ENCODE data around the gene DNAJC2. TPM values are rescaled to one million over a fixed set of nuclear protein-coding genes. Genes with fewer than 3 reads are reported as not detected.
A peak's percentile ranks its signal among the peaks of the same experiment; 100 is the strongest.

The DNAJC2 gene
- total RNA-seq, 3 donors from 2014 or later (not counting 1 experiment from before 2014, with no cell fraction given), result 56.8 to 74.2 (median 59.9) TPM

DNA sequence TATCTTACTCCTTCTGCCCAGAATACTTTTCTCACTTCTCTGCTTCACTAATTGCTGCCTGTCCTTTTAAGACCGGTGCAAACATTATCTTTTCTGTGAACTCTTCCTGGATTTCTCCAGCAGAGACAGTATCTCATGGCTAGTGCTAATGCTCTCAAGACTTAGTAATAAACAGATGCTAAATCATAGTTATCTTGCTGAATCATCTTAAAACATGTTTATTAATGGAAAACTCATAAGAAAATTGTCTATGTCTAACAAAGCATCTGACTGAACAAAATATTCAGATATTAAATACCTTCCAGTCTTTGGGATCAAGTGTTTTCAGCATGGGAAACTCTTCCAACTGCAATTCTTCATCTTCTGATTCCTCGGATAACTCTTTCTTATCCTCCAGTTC is 3.1 kb downstream of the DNAJC2 start:
- H3K4me3 Mint-ChIP-seq, result no peak overlapping the region
- peaks cover 38 to 39% of the 10 kb centered on the region in 2 donors for H3K4me1 Mint-ChIP-seq
- peaks cover 42% of the 10 kb centered on the region for H3K36me3 ChIP-seq (ENCODE audit: control insufficient read depth, insufficient read depth, low read length)
- H3K4me1 ChIP-seq (ENCODE audit: control insufficient read depth, insufficient read depth, low read length), result peaks cover 8% of the 10 kb centered on the region
- no peaks in the 10 kb centered on the region for H3K27me3 ChIP-seq (ENCODE audit: control insufficient read depth, insufficient read depth, low read length)
- no peak for DNase-seq
- ATAC-seq, result no peak
- H3K27ac Mint-ChIP-seq, result no peak overlapping the region
- WGBS (ENCODE audit: insufficient coverage), result 93% methylated on average over 2 of the region's 2 CpGs
- intact Hi-C loops (cut with micrococcal nuclease), result no loop called here
- no peak overlapping the region for H3K4me3 ChIP-seq (ENCODE audit: low read length)
- no peak overlapping the region for H3K27ac ChIP-seq (ENCODE audit: low read length)
- H3K9me3 ChIP-seq (ENCODE audit: control insufficient read depth, insufficient read depth, low read length), result no peaks in the 10 kb centered on the region
- H3K9me3 Mint-ChIP-seq, result no peaks in the 10 kb centered on the region
- H3K36me3 Mint-ChIP-seq, result peaks cover 7% of the 10 kb centered on the region
- TF ChIP-seq, protein P1, sequence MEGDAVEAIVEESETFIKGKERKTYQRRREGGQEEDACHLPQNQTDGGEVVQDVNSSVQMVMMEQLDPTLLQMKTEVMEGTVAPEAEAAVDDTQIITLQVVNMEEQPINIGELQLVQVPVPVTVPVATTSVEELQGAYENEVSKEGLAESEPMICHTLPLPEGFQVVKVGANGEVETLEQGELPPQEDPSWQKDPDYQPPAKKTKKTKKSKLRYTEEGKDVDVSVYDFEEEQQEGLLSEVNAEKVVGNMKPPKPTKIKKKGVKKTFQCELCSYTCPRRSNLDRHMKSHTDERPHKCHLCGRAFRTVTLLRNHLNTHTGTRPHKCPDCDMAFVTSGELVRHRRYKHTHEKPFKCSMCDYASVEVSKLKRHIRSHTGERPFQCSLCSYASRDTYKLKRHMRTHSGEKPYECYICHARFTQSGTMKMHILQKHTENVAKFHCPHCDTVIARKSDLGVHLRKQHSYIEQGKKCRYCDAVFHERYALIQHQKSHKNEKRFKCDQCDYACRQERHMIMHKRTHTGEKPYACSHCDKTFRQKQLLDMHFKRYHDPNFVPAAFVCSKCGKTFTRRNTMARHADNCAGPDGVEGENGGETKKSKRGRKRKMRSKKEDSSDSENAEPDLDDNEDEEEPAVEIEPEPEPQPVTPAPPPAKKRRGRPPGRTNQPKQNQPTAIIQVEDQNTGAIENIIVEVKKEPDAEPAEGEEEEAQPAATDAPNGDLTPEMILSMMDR (IDR thresholded peaks at IDR 0.05), result no peak
- H3K27me3 Mint-ChIP-seq (ENCODE audit: low read depth in 2 of 2), result no peaks in the 10 kb centered on the region

DNA sequence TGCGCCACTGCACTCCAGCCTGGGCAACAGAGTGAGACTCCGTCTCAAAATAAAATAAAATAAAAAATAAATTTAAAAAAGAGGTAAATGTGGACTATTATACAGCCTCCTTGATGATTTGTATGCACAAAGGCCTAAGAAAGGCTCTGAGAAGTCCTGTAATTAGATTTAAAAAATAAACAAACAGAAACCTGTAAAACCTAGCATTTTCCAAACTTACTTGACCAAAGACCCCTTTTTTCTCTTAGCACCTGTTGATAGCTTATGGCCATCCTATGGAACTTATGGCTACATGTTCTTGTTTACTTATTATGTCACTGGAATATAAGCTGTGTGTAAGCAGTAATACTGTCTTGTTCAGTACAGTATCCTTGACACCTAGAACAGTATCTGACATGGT is 5.7 kb downstream of the DNAJC2 start:
- Mint-ChIP-seq H3K27ac (peak overlapping the region in 1 of 2 donors; percentile 7), H3K36me3 (peaks cover 7% of the 10 kb centered on the region), H3K27me3 (ENCODE audit: low read depth in 2 of 2) (no peaks in the 10 kb centered on the region), H3K9me3 (no peaks in the 10 kb centered on the region), H3K4me1 (peaks cover 33 to 34% of the 10 kb centered on the region in 2 donors), H3K4me3 (no peak overlapping the region)
- H3K4me3 ChIP-seq (ENCODE audit: low read length), result no peak overlapping the region
- TF ChIP-seq, protein P1 (IDR thresholded peaks at IDR 0.05), result no peak
- H3K9me3 ChIP-seq (ENCODE audit: control insufficient read depth, insufficient read depth, low read length), result no peaks in the 10 kb centered on the region
- H3K27ac ChIP-seq (ENCODE audit: low read length), result no peak overlapping the region
- peaks cover 4% of the 10 kb centered on the region for H3K4me1 ChIP-seq (ENCODE audit: control insufficient read depth, insufficient read depth, low read length)
- 100% methylated on average over 1 of the region's 2 CpGs for WGBS (ENCODE audit: insufficient coverage)
- H3K36me3 ChIP-seq (ENCODE audit: control insufficient read depth, insufficient read depth, low read length), result peaks cover 43% of the 10 kb centered on the region
- no peaks in the 10 kb centered on the region for H3K27me3 ChIP-seq (ENCODE audit: control insufficient read depth, insufficient read depth, low read length)
- DNase-seq (no peak), ATAC-seq (no peak)
- intact Hi-C loops (cut with micrococcal nuclease), result no loop called here

DNA sequence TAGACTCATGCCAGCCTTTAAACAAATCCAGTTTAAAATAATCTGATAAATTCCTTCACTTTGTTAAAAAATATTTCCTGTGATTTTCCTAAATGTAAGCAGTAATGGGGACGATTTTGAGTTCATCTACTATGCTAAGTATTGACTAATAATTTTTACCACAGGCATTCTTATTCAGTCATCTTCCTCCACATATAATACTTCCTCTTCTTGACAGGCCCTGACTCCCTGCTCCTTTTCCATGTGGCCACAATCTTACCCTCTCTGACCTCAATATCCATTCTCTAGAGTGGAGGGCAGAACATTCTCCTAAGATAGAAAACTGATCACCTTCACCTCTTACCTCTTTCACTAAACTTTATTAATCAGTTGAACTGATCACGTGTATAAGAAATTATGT is 7.8 kb downstream of the DNAJC2 start:
- no peaks in the 10 kb centered on the region for H3K27me3 Mint-ChIP-seq (ENCODE audit: low read depth in 2 of 2)
- TF ChIP-seq, protein P1 (IDR thresholded peaks at IDR 0.05), result no peak
- WGBS (ENCODE audit: insufficient coverage), result no CpG with 5 or more reads among the region's 2 CpGs
- no peaks in the 10 kb centered on the region for H3K4me1 ChIP-seq (ENCODE audit: control insufficient read depth, insufficient read depth, low read length)
- H3K4me1 Mint-ChIP-seq, result peaks cover 32 to 33% of the 10 kb centered on the region in 2 donors
- H3K4me3 Mint-ChIP-seq, result no peak overlapping the region
- H3K27ac ChIP-seq (ENCODE audit: low read length), result no peak overlapping the region
- H3K36me3 Mint-ChIP-seq, result peaks cover 7% of the 10 kb centered on the region
- H3K27ac Mint-ChIP-seq, result no peak overlapping the region
- intact Hi-C loops (cut with micrococcal nuclease), result no loop called here
- DNase-seq (no peak), ATAC-seq (no peak)
- no peaks in the 10 kb centered on the region for H3K9me3 ChIP-seq (ENCODE audit: control insufficient read depth, insufficient read depth, low read length)
- peaks cover 53% of the 10 kb centered on the region for H3K36me3 ChIP-seq (ENCODE audit: control insufficient read depth, insufficient read depth, low read length)
- H3K27me3 ChIP-seq (ENCODE audit: control insufficient read depth, insufficient read depth, low read length), result no peaks in the 10 kb centered on the region
- H3K4me3 ChIP-seq (ENCODE audit: low read length), result no peak overlapping the region
- H3K9me3 Mint-ChIP-seq, result no peaks in the 10 kb centered on the region

DNA sequence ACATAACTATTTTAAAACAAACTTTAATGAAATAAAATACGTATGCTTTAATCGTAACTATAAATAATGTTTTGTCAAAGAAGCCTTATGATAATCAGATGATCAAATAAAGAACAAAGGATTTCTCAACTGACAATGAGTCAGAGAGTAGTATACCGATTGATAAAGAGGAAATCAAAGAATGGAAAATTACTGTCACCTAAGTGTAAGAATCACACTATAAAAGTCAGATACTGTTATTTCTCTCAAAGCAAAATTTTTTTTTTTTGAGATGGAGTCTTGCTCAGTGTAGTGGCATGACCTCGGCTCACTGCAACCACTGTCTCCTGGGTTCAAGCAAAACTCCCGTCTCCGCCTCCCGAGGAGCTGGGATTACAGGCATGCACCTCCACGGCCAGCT is 18.8 kb downstream of the DNAJC2 start:
- intact Hi-C loops (cut with micrococcal nuclease), result no loop called here
- H3K36me3 Mint-ChIP-seq, result peaks cover 8% of the 10 kb centered on the region
- H3K4me1 ChIP-seq (ENCODE audit: control insufficient read depth, insufficient read depth, low read length), result no peaks in the 10 kb centered on the region
- H3K9me3 Mint-ChIP-seq, result no peaks in the 10 kb centered on the region
- no peaks in the 10 kb centered on the region for H3K4me1 Mint-ChIP-seq
- no peak overlapping the region for H3K27ac ChIP-seq (ENCODE audit: low read length)
- no peaks in the 10 kb centered on the region for H3K27me3 Mint-ChIP-seq (ENCODE audit: low read depth in 2 of 2)
- TF ChIP-seq, protein P1 (IDR thresholded peaks at IDR 0.05), result no peak
- DNase-seq, result no peak
- no peaks in the 10 kb centered on the region for H3K27me3 ChIP-seq (ENCODE audit: control insufficient read depth, insufficient read depth, low read length)
- no peak overlapping the region for H3K4me3 ChIP-seq (ENCODE audit: low read length)
- peaks cover 63% of the 10 kb centered on the region for H3K36me3 ChIP-seq (ENCODE audit: control insufficient read depth, insufficient read depth, low read length)
- ATAC-seq, result no peak
- no peak overlapping the region for H3K27ac Mint-ChIP-seq
- WGBS (ENCODE audit: insufficient coverage), result 98% methylated on average over 5 of the region's 8 CpGs
- H3K9me3 ChIP-seq (ENCODE audit: control insufficient read depth, insufficient read depth, low read length), result no peaks in the 10 kb centered on the region
- no peak overlapping the region for H3K4me3 Mint-ChIP-seq
